Activated T-cell treated with anti-CD3 and anti-CD28 coated beads, Interleukin-2, amount 50 U/mL, for 24 hours (primary cell): ENCODE measurements around the gene AQP5.

ENCODE experiments used
- DNase-seq: peaks from one replicate; pipeline ENCODE4 v3.0.0-alpha.2; 2020
- H3K27ac Mint-ChIP-seq: 2 replicates; pipeline ENCODE4 v1.8.0; 2020; ENCODE audit warnings: mild to moderate bottlenecking, mixed read lengths
- H3K27me3 Mint-ChIP-seq: 2 replicates; pipeline ENCODE4 v1.8.0; 2020; ENCODE audit warnings: mixed read lengths
- H3K36me3 Mint-ChIP-seq: 2 replicates; pipeline ENCODE4 v1.8.0; 2020; ENCODE audit warnings: low read depth, mixed read lengths
- H3K4me1 Mint-ChIP-seq: 2 replicates; pipeline ENCODE4 v1.8.0; 2020; ENCODE audit warnings: low read depth, mixed read lengths
- H3K4me3 Mint-ChIP-seq: 2 replicates; pipeline ENCODE4 v1.8.0; 2020; ENCODE audit warnings: mild to moderate bottlenecking, moderate library complexity, mixed read lengths
- H3K9me3 Mint-ChIP-seq: 2 replicates; pipeline ENCODE4 v1.8.0; 2020; ENCODE audit warnings: mixed read lengths

The AQP5 gene

GRCh38 chr12:49971141-49971540 is 9.5 kb downstream of the AQP5 start:
- Mint-ChIP-seq H3K9me3 (no peaks in the 10 kb centered on the region), H3K4me3 (no peak overlapping the region), H3K4me1 (peaks cover 4% of the 10 kb centered on the region), H3K27me3 (peaks cover 6% of the 10 kb centered on the region), H3K36me3 (no peaks in the 10 kb centered on the region), H3K27ac (no peak overlapping the region)
- peak; percentile 17 for DNase-seq

- Mint-ChIP-seq H3K4me1 (peaks cover 2% of the 10 kb centered on the region), H3K4me3 (no peak overlapping the region), H3K9me3 (no peaks in the 10 kb centered on the region), H3K27me3 (no peaks in the 10 kb centered on the region), H3K27ac (no peak overlapping the region), H3K36me3 (no peaks in the 10 kb centered on the region)
- DNase-seq: no peak
Measured at GRCh38 chr12:49972129-49972528, 10.5 kb downstream of the AQP5 start.

GRCh38 chr12:49972641-49973360 is 11.1 kb downstream of the AQP5 start, which contains the start of gene AQP6:
AQP6 (plus strand) TSS chr12:49972947; CDS start chr12:49973174, 227 bp downstream.
- H3K9me3 Mint-ChIP-seq: no peaks in the 10 kb centered on the region
- H3K4me1 Mint-ChIP-seq: no peaks in the 10 kb centered on the region
- H3K27ac Mint-ChIP-seq: no peak within 1 kb of the TSS
- DNase-seq: no peak
- no peak within 1 kb of the TSS for H3K4me3 Mint-ChIP-seq
- no peaks in the 10 kb centered on the region for H3K36me3 Mint-ChIP-seq
- no peaks in the 10 kb centered on the region for H3K27me3 Mint-ChIP-seq

GRCh38 chr12:49973361-49973830 is 11.7 kb downstream of the AQP5 start:
- DNase-seq: no peak
- Mint-ChIP-seq H3K9me3 (no peaks in the 10 kb centered on the region), H3K36me3 (no peaks in the 10 kb centered on the region), H3K4me3 (no peak overlapping the region), H3K27ac (no peak overlapping the region), H3K4me1 (no peaks in the 10 kb centered on the region), H3K27me3 (no peaks in the 10 kb centered on the region)

- no peak overlapping the region for H3K4me3 Mint-ChIP-seq
- no peak overlapping the region for H3K27ac Mint-ChIP-seq
- DNase-seq: no peak
- no peaks in the 10 kb centered on the region for H3K9me3 Mint-ChIP-seq
- no peaks in the 10 kb centered on the region for H3K27me3 Mint-ChIP-seq
- H3K36me3 Mint-ChIP-seq: no peaks in the 10 kb centered on the region
- no peaks in the 10 kb centered on the region for H3K4me1 Mint-ChIP-seq
Measured at GRCh38 chr12:49974231-49974675, 12.6 kb downstream of the AQP5 start.

- Mint-ChIP-seq H3K27me3 (no peaks in the 10 kb centered on the region), H3K9me3 (no peaks in the 10 kb centered on the region), H3K36me3 (no peaks in the 10 kb centered on the region), H3K27ac (no peak overlapping the region), H3K4me1 (no peaks in the 10 kb centered on the region), H3K4me3 (no peak overlapping the region)
- DNase-seq: no peak
Measured at GRCh38 chr12:49974677-49975317, 13.1 kb downstream of the AQP5 start.

GRCh38 chr12:49975318-49975761 is 13.7 kb downstream of the AQP5 start:
- Mint-ChIP-seq H3K27me3 (no peaks in the 10 kb centered on the region), H3K36me3 (no peaks in the 10 kb centered on the region), H3K27ac (no peak overlapping the region), H3K9me3 (no peaks in the 10 kb centered on the region), H3K4me1 (no peaks in the 10 kb centered on the region), H3K4me3 (no peak overlapping the region)
- DNase-seq: no peak

- no peak overlapping the region for H3K4me3 Mint-ChIP-seq
- H3K27ac Mint-ChIP-seq: no peak overlapping the region
- H3K9me3 Mint-ChIP-seq: no peaks in the 10 kb centered on the region
- DNase-seq: no peak
- H3K36me3 Mint-ChIP-seq: no peaks in the 10 kb centered on the region
- no peaks in the 10 kb centered on the region for H3K4me1 Mint-ChIP-seq
- H3K27me3 Mint-ChIP-seq: no peaks in the 10 kb centered on the region
Measured at GRCh38 chr12:49976557-49976956, 14.9 kb downstream of the AQP5 start.

GRCh38 chr12:49978125-49978524 is 16.5 kb downstream of the AQP5 start:
- Mint-ChIP-seq H3K4me3 (no peak overlapping the region), H3K27ac (no peak overlapping the region), H3K27me3 (no peaks in the 10 kb centered on the region), H3K9me3 (no peaks in the 10 kb centered on the region), H3K4me1 (no peaks in the 10 kb centered on the region), H3K36me3 (no peaks in the 10 kb centered on the region)
- no peak for DNase-seq

- H3K4me3 Mint-ChIP-seq: no peak overlapping the region
- no peaks in the 10 kb centered on the region for H3K27me3 Mint-ChIP-seq
- H3K4me1 Mint-ChIP-seq: no peaks in the 10 kb centered on the region
- no peak overlapping the region for H3K27ac Mint-ChIP-seq
- no peaks in the 10 kb centered on the region for H3K36me3 Mint-ChIP-seq
- no peaks in the 10 kb centered on the region for H3K9me3 Mint-ChIP-seq
- no peak for DNase-seq
Measured at GRCh38 chr12:49979016-49979586, 17.4 kb downstream of the AQP5 start.

GRCh38 chr12:49979791-49980190 is 18.1 kb downstream of the AQP5 start:
- no peaks in the 10 kb centered on the region for H3K9me3 Mint-ChIP-seq
- no peak overlapping the region for H3K27ac Mint-ChIP-seq
- no peaks in the 10 kb centered on the region for H3K27me3 Mint-ChIP-seq
- peaks cover 2% of the 10 kb centered on the region for H3K36me3 Mint-ChIP-seq
- H3K4me3 Mint-ChIP-seq: no peak overlapping the region
- no peak for DNase-seq
- H3K4me1 Mint-ChIP-seq: no peaks in the 10 kb centered on the region

- H3K4me1 Mint-ChIP-seq: peaks cover under 1% of the 10 kb centered on the region
- no peak overlapping the region for H3K27ac Mint-ChIP-seq
- H3K4me3 Mint-ChIP-seq: no peak overlapping the region
- H3K9me3 Mint-ChIP-seq: no peaks in the 10 kb centered on the region
- H3K27me3 Mint-ChIP-seq: no peaks in the 10 kb centered on the region
- no peak for DNase-seq
- H3K36me3 Mint-ChIP-seq: peaks cover 10% of the 10 kb centered on the region
Measured at GRCh38 chr12:49980501-49981349, 19.1 kb downstream of the AQP5 start.

- H3K27me3 Mint-ChIP-seq: no peaks in the 10 kb centered on the region
- H3K9me3 Mint-ChIP-seq: no peaks in the 10 kb centered on the region
- H3K27ac Mint-ChIP-seq: no peak overlapping the region
- peaks cover 11% of the 10 kb centered on the region for H3K4me1 Mint-ChIP-seq
- DNase-seq: no peak
- H3K36me3 Mint-ChIP-seq: peaks cover 20% of the 10 kb centered on the region
- no peak overlapping the region for H3K4me3 Mint-ChIP-seq
Measured at GRCh38 chr12:49982246-49983087, 20.8 kb downstream of the AQP5 start.

GRCh38 chr12:49983892-49984291 is 22.2 kb downstream of the AQP5 start:
- peaks cover 34% of the 10 kb centered on the region for H3K36me3 Mint-ChIP-seq
- H3K4me3 Mint-ChIP-seq: no peak overlapping the region
- no peak for DNase-seq
- no peaks in the 10 kb centered on the region for H3K9me3 Mint-ChIP-seq
- no peaks in the 10 kb centered on the region for H3K27me3 Mint-ChIP-seq
- no peak overlapping the region for H3K27ac Mint-ChIP-seq
- peaks cover 11% of the 10 kb centered on the region for H3K4me1 Mint-ChIP-seq
